ENCODE results near the gene GLIPR1. TPM values are rescaled to one million over a fixed set of nuclear protein-coding genes. Genes with fewer than 3 reads are reported as not detected.

The GLIPR1 gene
- total RNA-seq, 1 donor from 2014 or later = 5.8 TPM

- no peak for TF ChIP-seq CTCF (IDR thresholded peaks at IDR 0.05; ENCODE audit: insufficient read depth, low read length, severe bottlenecking)
- H3K27me3 ChIP-seq (ENCODE audit: control insufficient read depth, insufficient read depth, low read length) = no peaks in the 10 kb centered on the region
- FAIRE-seq (no peak), DNase-seq (ENCODE audit: low read depth) (no peak)
- H3K4me3 ChIP-seq (ENCODE audit: low read depth, low read length) = no peak overlapping the region
- no peaks in the 10 kb centered on the region for H3K36me3 ChIP-seq (ENCODE audit: control insufficient read depth, insufficient read depth, low read length)
Observed at GRCh38 chr12:75528272-75528671, 47.7 kb downstream of the GLIPR1 start.

- no peak for TF ChIP-seq CTCF (IDR thresholded peaks at IDR 0.05; ENCODE audit: insufficient read depth, low read length, severe bottlenecking)
- Histone ChIP-seq H3K27me3 (ENCODE audit: control insufficient read depth, insufficient read depth, low read length) (no peaks in the 10 kb centered on the region), H3K36me3 (ENCODE audit: control insufficient read depth, insufficient read depth, low read length) (no peaks in the 10 kb centered on the region), H3K4me3 (ENCODE audit: low read depth, low read length) (no peak overlapping the region)
- FAIRE-seq = no peak
- DNase-seq (ENCODE audit: low read depth) = no peak
Observed at GRCh38 chr12:75528692-75529091, 48.1 kb downstream of the GLIPR1 start.

- no peak overlapping the region for H3K4me3 ChIP-seq (ENCODE audit: low read depth, low read length)
- DNase-seq (ENCODE audit: low read depth) (no peak), FAIRE-seq (no peak)
- TF ChIP-seq CTCF (IDR thresholded peaks at IDR 0.05; ENCODE audit: insufficient read depth, low read length, severe bottlenecking) = no peak
- no peaks in the 10 kb centered on the region for H3K36me3 ChIP-seq (ENCODE audit: control insufficient read depth, insufficient read depth, low read length)
- H3K27me3 ChIP-seq (ENCODE audit: control insufficient read depth, insufficient read depth, low read length) = no peaks in the 10 kb centered on the region
Observed at GRCh38 chr12:75529316-75529715, 48.8 kb downstream of the GLIPR1 start.

GRCh38 chr12:75529826-75530225 is 49.3 kb downstream of the GLIPR1 start:
- Histone ChIP-seq H3K36me3 (ENCODE audit: control insufficient read depth, insufficient read depth, low read length) (no peaks in the 10 kb centered on the region), H3K4me3 (ENCODE audit: low read depth, low read length) (no peak overlapping the region), H3K27me3 (ENCODE audit: control insufficient read depth, insufficient read depth, low read length) (no peaks in the 10 kb centered on the region)
- DNase-seq (ENCODE audit: low read depth) (no peak), FAIRE-seq (no peak)
- TF ChIP-seq CTCF (IDR thresholded peaks at IDR 0.05; ENCODE audit: insufficient read depth, low read length, severe bottlenecking) = no peak

GRCh38 chr12:75533239-75533638 is 52.7 kb downstream of the GLIPR1 start:
- no peak for FAIRE-seq
- H3K4me3 ChIP-seq (ENCODE audit: low read depth, low read length) = no peak overlapping the region
- TF ChIP-seq CTCF (IDR thresholded peaks at IDR 0.05; ENCODE audit: insufficient read depth, low read length, severe bottlenecking) = no peak
- H3K36me3 ChIP-seq (ENCODE audit: control insufficient read depth, insufficient read depth, low read length) = no peaks in the 10 kb centered on the region
- H3K27me3 ChIP-seq (ENCODE audit: control insufficient read depth, insufficient read depth, low read length) = no peaks in the 10 kb centered on the region
- DNase-seq (ENCODE audit: low read depth) = no peak

GRCh38 chr12:75539889-75540288 is 59.3 kb downstream of the GLIPR1 start:
- no peaks in the 10 kb centered on the region for H3K27me3 ChIP-seq (ENCODE audit: control insufficient read depth, insufficient read depth, low read length)
- no peak overlapping the region for H3K4me3 ChIP-seq (ENCODE audit: low read depth, low read length)
- FAIRE-seq (no peak), DNase-seq (ENCODE audit: low read depth) (no peak)
- H3K36me3 ChIP-seq (ENCODE audit: control insufficient read depth, insufficient read depth, low read length) = no peaks in the 10 kb centered on the region
- no peak for TF ChIP-seq CTCF (IDR thresholded peaks at IDR 0.05; ENCODE audit: insufficient read depth, low read length, severe bottlenecking)
